Ectodermal cell (in vitro differentiated cells): ENCODE measurements around the gene GAS2L1.

Experiments used
- H3K27ac ChIP-seq: 2 replicates; pipeline ENCODE4 v1.7.0; 2013; ENCODE audit warnings: mild to moderate bottlenecking, low read depth, low read length; ENCODE audit not compliant: insufficient read depth, poor library complexity, severe bottlenecking
- H3K27me3 ChIP-seq: 2 replicates; pipeline ENCODE4 v1.7.0; 2013; ENCODE audit warnings: mild to moderate bottlenecking, low read length; ENCODE audit not compliant: insufficient read depth, control insufficient read depth, poor library complexity, severe bottlenecking
- H3K36me3 ChIP-seq: one replicate; pipeline ENCODE4 v1.7.0; 2013; ENCODE audit warnings: low read length; ENCODE audit not compliant: control insufficient read depth, insufficient read depth
- H3K4me1 ChIP-seq: one replicate; pipeline ENCODE4 v1.7.0; 2013; ENCODE audit warnings: low read length; ENCODE audit not compliant: control insufficient read depth, insufficient read depth
- H3K4me3 ChIP-seq: 2 replicates; pipeline ENCODE4 v1.7.0; 2013; ENCODE audit warnings: low read depth, low read length, control low read depth; ENCODE audit not compliant: insufficient read depth
- H3K9me3 ChIP-seq: 2 replicates; pipeline ENCODE4 v1.7.0; 2013; ENCODE audit warnings: mild to moderate bottlenecking, low read length, moderate library complexity; ENCODE audit not compliant: control insufficient read depth
- WGBS, 2 experiments: methylation state at CpG; one replicate each; pipeline ENCODE4 v1.1.7; 2013; ENCODE audit warnings: missing lambda C conversion rate in 2 of 2; 5-methylcytosine and 5-hydroxymethylcytosine counted together

The GAS2L1 gene

GRCh38 chr22:29275819-29276565, 30.5 kb upstream of the GAS2L1 start:
- WGBS, 2 experiments, result 90 to 97% methylated on average over 3 of the region's 3 CpGs
- Histone ChIP-seq H3K4me3 (no peak overlapping the region), H3K4me1 (peaks cover 11% of the 10 kb centered on the region), H3K36me3 (peaks cover 67% of the 10 kb centered on the region), H3K27me3 (no peaks in the 10 kb centered on the region), H3K27ac (no peak overlapping the region), H3K9me3 (no peaks in the 10 kb centered on the region)

- H3K27ac ChIP-seq, result no peak overlapping the region
- peaks cover 73% of the 10 kb centered on the region for H3K36me3 ChIP-seq
- WGBS, 2 experiments, result 100% methylated on average over 1 of the region's 1 CpG
- H3K27me3 ChIP-seq, result no peaks in the 10 kb centered on the region
- H3K9me3 ChIP-seq, result no peaks in the 10 kb centered on the region
- H3K4me3 ChIP-seq, result no peak overlapping the region
- no peaks in the 10 kb centered on the region for H3K4me1 ChIP-seq
Measured at GRCh38 chr22:29277927-29278326, 28.5 kb upstream of the GAS2L1 start.

- WGBS, 2 experiments, result 94 to 96% methylated on average over 3 of the region's 3 CpGs
- Histone ChIP-seq H3K4me1 (no peaks in the 10 kb centered on the region), H3K27me3 (no peaks in the 10 kb centered on the region), H3K36me3 (peaks cover 78% of the 10 kb centered on the region), H3K27ac (no peak overlapping the region), H3K4me3 (no peak overlapping the region), H3K9me3 (no peaks in the 10 kb centered on the region)
Measured at GRCh38 chr22:29284196-29284595, 22.3 kb upstream of the GAS2L1 start.

- no peaks in the 10 kb centered on the region for H3K4me1 ChIP-seq
- H3K9me3 ChIP-seq, result no peaks in the 10 kb centered on the region
- no peaks in the 10 kb centered on the region for H3K27me3 ChIP-seq
- 98 to 100% methylated on average over 2 of the region's 2 CpGs for WGBS, 2 experiments
- no peak overlapping the region for H3K4me3 ChIP-seq
- peaks cover 94% of the 10 kb centered on the region for H3K36me3 ChIP-seq
- no peak overlapping the region for H3K27ac ChIP-seq
Measured at GRCh38 chr22:29288837-29289236, 17.6 kb upstream of the GAS2L1 start.

- Histone ChIP-seq H3K4me1 (no peaks in the 10 kb centered on the region), H3K9me3 (no peaks in the 10 kb centered on the region), H3K4me3 (no peak overlapping the region), H3K27me3 (no peaks in the 10 kb centered on the region), H3K36me3 (peaks cover 88% of the 10 kb centered on the region), H3K27ac (no peak overlapping the region)
- WGBS, 2 experiments, result 95 to 97% methylated on average over 5 of the region's 5 CpGs
Measured at GRCh38 chr22:29290061-29290460, 16.4 kb upstream of the GAS2L1 start.

GRCh38 chr22:29291215-29291614, 15.2 kb upstream of the GAS2L1 start:
- Histone ChIP-seq H3K4me3 (no peak overlapping the region), H3K9me3 (no peaks in the 10 kb centered on the region), H3K36me3 (peaks cover 87% of the 10 kb centered on the region), H3K27ac (no peak overlapping the region), H3K27me3 (no peaks in the 10 kb centered on the region), H3K4me1 (no peaks in the 10 kb centered on the region)
- 91 to 93% methylated on average over 7 of the region's 7 CpGs for WGBS, 2 experiments

GRCh38 chr22:29292379-29292778, 14.1 kb upstream of the GAS2L1 start:
- H3K36me3 ChIP-seq, result peaks cover 90% of the 10 kb centered on the region
- no peak overlapping the region for H3K27ac ChIP-seq
- no peaks in the 10 kb centered on the region for H3K27me3 ChIP-seq
- no peak overlapping the region for H3K4me3 ChIP-seq
- no peaks in the 10 kb centered on the region for H3K4me1 ChIP-seq
- no peaks in the 10 kb centered on the region for H3K9me3 ChIP-seq

GRCh38 chr22:29298641-29299040, 7.8 kb upstream of the GAS2L1 start:
- Histone ChIP-seq H3K36me3 (peaks cover 53% of the 10 kb centered on the region), H3K9me3 (no peaks in the 10 kb centered on the region), H3K4me3 (no peak overlapping the region), H3K27me3 (no peaks in the 10 kb centered on the region), H3K4me1 (no peaks in the 10 kb centered on the region), H3K27ac (no peak overlapping the region)
- WGBS, 2 experiments, result 94 to 96% methylated on average over 8 of the region's 8 CpGs

GRCh38 chr22:29299136-29299900, 7.1 kb upstream of the GAS2L1 start:
- Histone ChIP-seq H3K4me1 (no peaks in the 10 kb centered on the region), H3K9me3 (no peaks in the 10 kb centered on the region), H3K27me3 (no peaks in the 10 kb centered on the region), H3K36me3 (peaks cover 49% of the 10 kb centered on the region), H3K4me3 (no peak overlapping the region), H3K27ac (no peak overlapping the region)
- WGBS, 2 experiments, result 95 to 97% methylated on average over 19 of the region's 19 CpGs

GRCh38 chr22:29300467-29300806, 6.0 kb upstream of the GAS2L1 start:
- peaks cover 42% of the 10 kb centered on the region for H3K36me3 ChIP-seq
- H3K9me3 ChIP-seq, result no peaks in the 10 kb centered on the region
- no peaks in the 10 kb centered on the region for H3K4me1 ChIP-seq
- H3K27me3 ChIP-seq, result no peaks in the 10 kb centered on the region
- no peak overlapping the region for H3K27ac ChIP-seq
- H3K4me3 ChIP-seq, result no peak overlapping the region
- WGBS, 2 experiments, result 93 to 97% methylated on average over 4 of the region's 4 CpGs
